ENCODE measurements around the gene SLC25A41. TPM values are rescaled to one million over a fixed set of nuclear protein-coding genes. Genes with fewer than 3 reads are reported as not detected.

SLC25A41 gene
- total and polyA plus RNA-seq, 2 of the 8 experiments (the other 6 are each of a cell fraction or from before 2014, with no cell fraction given), result 0.50 TPM; not detected in 1

DNA sequence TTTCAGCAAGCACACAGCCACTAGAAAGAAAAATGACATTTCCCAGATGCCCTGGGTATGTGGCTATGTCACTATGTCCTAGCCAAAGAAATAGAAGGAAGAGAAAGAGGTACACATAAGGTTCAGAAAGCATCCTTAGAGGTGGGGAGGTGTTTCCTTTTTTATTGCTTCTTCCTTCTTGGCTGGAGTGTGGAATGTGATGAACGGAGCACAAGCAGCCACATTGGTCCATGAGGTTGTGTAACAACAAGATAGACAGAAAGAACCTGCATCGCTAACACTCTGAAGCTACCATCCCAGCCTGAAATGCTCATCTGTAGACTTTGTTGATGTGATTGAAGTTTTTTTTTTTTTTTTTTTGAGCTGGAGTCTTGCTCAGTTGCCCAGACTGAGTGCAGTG lies 19.3 kb upstream of the SLC25A41 start:
- no peak overlapping the region for H3K18ac ChIP-seq (ENCODE audit: extremely low read depth, low read length)
- no peak overlapping the region for H2BK12ac ChIP-seq (ENCODE audit: low read depth, low read length)
- H4K91ac ChIP-seq (replicated peaks; ENCODE audit: insufficient read length, low read length), result no peak overlapping the region
- no peak overlapping the region for H3K4me2 ChIP-seq (ENCODE audit: insufficient read depth in 1 of 2, low read depth in 2 of 2, low read length in 2 of 2)
- H3K27ac ChIP-seq (ENCODE audit: low read depth, low read length), result no peak overlapping the region
- H3K79me2 ChIP-seq (ENCODE audit: control insufficient read depth in 1 of 2, insufficient read depth in 2 of 2, low read length in 2 of 2), result no peaks in the 10 kb centered on the region
- H4K20me1 ChIP-seq (replicated peaks in 1 of 2; ENCODE audit: control insufficient read depth in 1 of 2, insufficient read depth in 2 of 2, low read length in 2 of 2), result no peaks in the 10 kb centered on the region
- H3K23ac ChIP-seq (ENCODE audit: insufficient read length), result no peak overlapping the region
- H2BK20ac ChIP-seq (ENCODE audit: low read length), result no peak overlapping the region
- H2AK5ac ChIP-seq (ENCODE audit: low read depth, low read length), result no peak overlapping the region
- ChIA-PET CTCF (ENCODE audit: partially characterized antibody) (interaction anchor here (0.9 kb wide), 1 partner anchor 35 kb away, joined by 3 read pairs; no protein-coding TSS in a partner anchor), POLR2A (ENCODE audit: partially characterized antibody) (interaction anchor here (0.7 to 1.2 kb wide), 2 partner anchors 9 to 10 kb away, joined by 3 to 4 read pairs; no protein-coding TSS in a partner anchor)
- no peaks in the 10 kb centered on the region for H3K79me1 ChIP-seq (ENCODE audit: low read depth, low read length)
- H3K27me3 ChIP-seq (replicated peaks in 1 of 4; ENCODE audit: control insufficient read depth in 3 of 4, extremely low read depth in 1 of 4, insufficient read depth in 3 of 4, low read length in 3 of 4), result no peaks in the 10 kb centered on the region
- H3K36me3 ChIP-seq (ENCODE audit: control insufficient read depth in 2 of 4, insufficient read depth in 4 of 4, low read length in 3 of 4), result peaks cover 5 to 30% (median 10%) of the 10 kb centered on the region in 4 experiments; a peak in 7 of 8 replicates
- no peak overlapping the region for H3K9ac ChIP-seq (replicated peaks in 1 of 4; ENCODE audit: extremely low read depth in 1 of 4, low read depth in 3 of 4, low read length in 3 of 4)
- DNase-seq (ENCODE audit: low read depth in 1 of 2, low spot score in 2 of 2) (no peak), FAIRE-seq (no peak)
- no peak overlapping the region for H2BK5ac ChIP-seq (ENCODE audit: low read depth, low read length)
- H2BK15ac ChIP-seq (ENCODE audit: low read length), result no peak overlapping the region
- no peak overlapping the region for H3K14ac ChIP-seq (ENCODE audit: insufficient read length)
- peaks cover 0 to under 1% (median 0%) of the 10 kb centered on the region in 4 experiments; a peak in 1 of 7 replicates for H3K4me1 ChIP-seq (replicated peaks in 1 of 4; ENCODE audit: control insufficient read depth in 3 of 4, insufficient read depth in 4 of 4, low read length in 3 of 4)
- H4K5ac ChIP-seq (ENCODE audit: insufficient read length, low read depth, low read length), result no peak overlapping the region
- no peak overlapping the region for H3K4ac ChIP-seq (replicated peaks; ENCODE audit: insufficient read length, low read depth, low read length)
- no peak overlapping the region for H2BK120ac ChIP-seq (replicated peaks; ENCODE audit: low read depth, low read length)
- no peak overlapping the region for H3K4me3 ChIP-seq (ENCODE audit: extremely low read depth in 1 of 4, insufficient read depth in 2 of 4, low read depth in 3 of 4, low read length in 4 of 4)
- no peak overlapping the region for H3K56ac ChIP-seq (replicated peaks; ENCODE audit: insufficient read length, low read depth, low read length)
- no peaks in the 10 kb centered on the region for H3K23me2 ChIP-seq (ENCODE audit: low read depth, low read length)
- H3K9me3 ChIP-seq (ENCODE audit: insufficient read depth in 2 of 2, low read depth in 1 of 2, low read length in 1 of 2), result peaks cover 0 to 8% of the 10 kb centered on the region in 2 experiments; a peak in 1 of 4 replicates
- no peak overlapping the region for H4K8ac ChIP-seq (ENCODE audit: extremely low read depth, insufficient read depth, low read length)
- no peak overlapping the region for H2AFZ ChIP-seq (ENCODE audit: low read length)
- WGBS, 2 experiments (ENCODE audit: extremely low coverage in 1 of 2, insufficient coverage in 1 of 2, insufficient read length in 1 of 2, insufficient replicate concordance in 2 of 2, low coverage in 1 of 2, low lambda C conversion rate in 2 of 2, missing lambda C conversion rate in 1 of 2), result 84% methylated on average over 2 of the region's 2 CpGs; no CpG with 5 or more reads in 1 of the 2 experiments
- no peak for TF ChIP-seq ZNF274 (IDR thresholded peaks at IDR 0.05; ENCODE audit: borderline replicate concordance, extremely low read depth, low read length)
- TF ChIP-seq CBX5 (IDR thresholded peaks at IDR 0.05; ENCODE audit: low read depth, low read length), result no peak
- no peak for TF ChIP-seq GABPA (IDR thresholded peaks at IDR 0.05; ENCODE audit: borderline replicate concordance, insufficient read depth, low read length)
- TF ChIP-seq JUN (IDR thresholded peaks at IDR 0.05; ENCODE audit: low read depth, low read length), result no peak
- TF ChIP-seq RFX5 (IDR thresholded peaks at IDR 0.05; ENCODE audit: borderline replicate concordance, low read depth, low read length), result no peak
- no peak for TF ChIP-seq BACH1 (IDR thresholded peaks at IDR 0.05; ENCODE audit: low read length)

Data from H1 (cell line).